Subcutaneous adipose tissue (tissue), 4 donors: ENCODE results near the gene OAS1. TPM values are rescaled to one million over a fixed set of nuclear protein-coding genes. Genes with fewer than 3 reads are reported as not detected.

ENCODE experiments used
- total RNA-seq, 4 donors: library from RNA; depleted of rRNA; stranded (reverse); fragments of >200 nt; gene quantifications; one replicate each; pipeline ENCODE4 v1.1.0, GENCODE V29; 2016
- TF ChIP-seq, protein P1 (sequence below): fragments of 450-650 bp; IDR thresholded peaks from one replicate; pipeline ENCODE4 v1.5.1; 2016; ENCODE audit warnings: low read depth, mild to moderate bottlenecking, control low read depth, antibody characterized with exemption, moderate library complexity

Gene OAS1
- total RNA-seq, 4 donors from 2014 or later, result 16.2 to 104 (median 23.9) TPM

DNA sequence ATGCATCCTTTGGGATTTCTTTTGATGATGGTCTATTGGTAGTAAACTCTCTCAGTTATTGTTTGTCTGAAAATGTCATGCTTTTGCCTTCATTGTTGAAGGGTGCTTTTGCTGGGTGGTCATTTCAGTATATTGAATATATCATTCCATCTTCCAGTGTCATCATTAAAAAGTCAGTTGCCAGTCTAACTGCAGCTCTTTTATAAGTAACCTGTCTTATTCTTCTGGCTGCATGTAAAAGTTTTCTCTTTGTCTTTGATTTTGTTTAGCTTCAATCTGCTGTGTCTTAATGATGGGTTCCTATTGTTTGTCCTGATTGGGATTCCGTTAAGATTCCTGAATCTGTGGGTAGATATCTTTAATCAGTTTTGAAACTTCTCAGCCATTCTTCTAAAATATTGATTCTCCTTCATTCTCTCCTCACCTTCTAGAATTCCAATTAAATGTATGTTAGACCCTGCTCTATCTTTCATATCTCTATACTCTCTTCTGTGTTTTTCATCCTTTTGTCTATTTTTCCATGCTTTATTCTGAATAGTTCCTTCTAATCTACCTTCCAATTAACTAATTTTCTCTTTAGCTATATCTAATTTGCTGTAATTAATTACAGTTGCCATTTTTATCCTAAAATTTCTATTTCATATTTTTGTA is 6.4 kb downstream of the OAS1 start:
- TF ChIP-seq, protein P1, sequence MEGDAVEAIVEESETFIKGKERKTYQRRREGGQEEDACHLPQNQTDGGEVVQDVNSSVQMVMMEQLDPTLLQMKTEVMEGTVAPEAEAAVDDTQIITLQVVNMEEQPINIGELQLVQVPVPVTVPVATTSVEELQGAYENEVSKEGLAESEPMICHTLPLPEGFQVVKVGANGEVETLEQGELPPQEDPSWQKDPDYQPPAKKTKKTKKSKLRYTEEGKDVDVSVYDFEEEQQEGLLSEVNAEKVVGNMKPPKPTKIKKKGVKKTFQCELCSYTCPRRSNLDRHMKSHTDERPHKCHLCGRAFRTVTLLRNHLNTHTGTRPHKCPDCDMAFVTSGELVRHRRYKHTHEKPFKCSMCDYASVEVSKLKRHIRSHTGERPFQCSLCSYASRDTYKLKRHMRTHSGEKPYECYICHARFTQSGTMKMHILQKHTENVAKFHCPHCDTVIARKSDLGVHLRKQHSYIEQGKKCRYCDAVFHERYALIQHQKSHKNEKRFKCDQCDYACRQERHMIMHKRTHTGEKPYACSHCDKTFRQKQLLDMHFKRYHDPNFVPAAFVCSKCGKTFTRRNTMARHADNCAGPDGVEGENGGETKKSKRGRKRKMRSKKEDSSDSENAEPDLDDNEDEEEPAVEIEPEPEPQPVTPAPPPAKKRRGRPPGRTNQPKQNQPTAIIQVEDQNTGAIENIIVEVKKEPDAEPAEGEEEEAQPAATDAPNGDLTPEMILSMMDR, result no peak

DNA sequence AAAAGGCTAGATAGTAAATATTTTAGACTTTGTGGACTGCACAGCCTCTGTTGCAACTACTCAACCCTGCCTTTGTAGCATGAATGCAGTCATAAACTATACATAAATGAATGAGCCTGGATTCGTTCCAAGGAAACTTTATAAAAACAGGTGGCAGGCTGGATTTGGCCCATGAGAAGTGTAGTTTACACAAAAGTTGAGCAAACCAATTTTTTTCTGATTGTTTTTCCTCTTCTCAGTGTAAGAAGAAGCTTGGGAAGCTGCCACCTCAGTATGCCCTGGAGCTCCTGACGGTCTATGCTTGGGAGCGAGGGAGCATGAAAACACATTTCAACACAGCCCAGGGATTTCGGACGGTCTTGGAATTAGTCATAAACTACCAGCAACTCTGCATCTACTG is 9.5 kb downstream of the OAS1 start:
- TF ChIP-seq, protein P1, result no peak

DNA sequence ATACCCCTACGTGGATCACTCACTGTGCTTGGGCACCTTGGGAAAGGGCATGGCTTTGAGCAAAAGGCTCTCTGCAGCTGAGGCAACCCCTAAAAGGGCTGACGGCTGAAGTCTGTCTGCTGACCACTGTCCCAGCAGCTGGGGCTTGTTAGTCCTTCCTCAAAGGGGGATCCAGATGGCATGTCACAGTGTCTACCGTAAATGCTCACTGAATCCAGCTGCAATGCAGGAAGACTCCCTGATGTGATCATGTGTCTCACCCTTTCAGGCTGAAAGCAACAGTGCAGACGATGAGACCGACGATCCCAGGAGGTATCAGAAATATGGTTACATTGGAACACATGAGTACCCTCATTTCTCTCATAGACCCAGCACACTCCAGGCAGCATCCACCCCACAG is 12.4 kb downstream of the OAS1 start:
- TF ChIP-seq, protein P1, result no peak

DNA sequence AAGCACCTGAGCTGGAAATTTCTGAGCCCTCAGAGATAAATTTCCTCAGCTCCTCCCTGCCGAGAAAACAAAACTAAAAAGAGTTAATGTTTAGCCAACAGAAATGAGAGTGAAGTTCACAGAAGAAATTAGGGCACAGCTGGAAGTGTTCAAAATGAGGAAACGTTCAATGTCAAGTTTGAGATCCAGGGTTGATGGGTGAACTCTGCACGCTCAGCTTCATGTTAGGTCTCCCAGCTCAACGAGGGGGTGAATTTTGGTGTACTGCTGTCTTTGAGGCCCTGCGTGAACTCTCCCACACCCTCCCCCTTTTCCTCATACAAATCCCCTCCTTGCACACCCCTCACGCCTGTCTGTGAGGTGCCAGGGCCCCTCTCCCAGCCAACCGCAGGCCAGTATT is 18.2 kb downstream of the OAS1 start:
- TF ChIP-seq, protein P1, result no peak

DNA sequence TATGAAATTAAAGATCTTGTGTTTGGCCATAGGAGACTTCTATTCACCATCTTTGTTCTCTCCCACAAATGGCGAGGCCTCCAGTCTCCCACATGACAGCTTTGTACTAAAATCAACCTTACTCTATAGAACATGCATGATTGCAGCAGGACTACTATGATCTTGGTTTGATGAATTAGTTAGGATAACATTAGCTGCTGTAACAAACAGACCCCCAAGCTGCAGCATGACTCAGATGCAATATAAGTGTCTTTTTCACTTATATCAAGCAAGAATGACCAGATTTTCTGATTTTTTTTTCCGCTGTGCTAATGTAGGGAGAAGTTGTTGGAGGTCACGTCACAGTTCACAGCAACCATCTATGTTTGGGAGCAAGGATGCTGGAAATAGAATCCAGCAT is 20.7 kb downstream of the OAS1 start:
- TF ChIP-seq, protein P1, result no peak

DNA sequence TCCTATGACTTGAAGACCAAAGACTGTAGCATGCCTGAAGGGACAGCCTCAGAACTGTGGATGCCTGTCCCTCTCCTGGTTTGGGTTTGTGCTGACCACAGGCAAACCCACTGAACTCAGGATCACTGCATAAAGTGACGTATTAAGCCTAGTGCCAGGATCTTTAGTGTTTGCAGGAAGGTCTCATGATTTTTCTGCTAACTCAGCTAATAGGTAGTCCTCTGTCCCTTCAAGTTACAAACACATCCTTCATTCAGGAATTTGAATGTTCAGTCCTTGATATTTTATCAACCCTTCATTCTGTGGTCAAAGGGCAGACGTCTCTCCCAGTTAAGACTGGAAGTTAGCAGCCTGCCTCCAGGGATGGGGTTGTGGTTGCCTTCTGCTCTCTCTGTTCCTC is 21.2 kb downstream of the OAS1 start:
- TF ChIP-seq, protein P1, result no peak

DNA sequence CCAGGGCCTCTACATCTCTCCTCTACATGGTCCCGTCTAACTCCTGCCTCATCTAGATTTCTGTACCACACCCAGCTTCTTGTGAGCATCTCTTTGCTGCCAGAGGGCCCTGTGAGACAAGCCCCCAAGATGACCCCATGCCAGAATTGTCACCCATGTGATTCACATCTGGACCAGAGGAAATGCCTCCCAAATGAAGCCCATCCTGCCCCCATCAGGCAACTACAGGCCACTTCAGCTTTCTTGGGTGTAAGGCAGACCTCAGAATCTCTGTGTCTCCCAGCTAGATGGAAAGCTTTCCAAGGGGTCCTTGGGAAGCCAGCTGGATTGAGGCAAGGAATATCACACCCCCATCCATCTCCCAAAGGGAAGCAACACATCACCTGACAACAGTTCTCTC is 22.2 kb downstream of the OAS1 start:
- TF ChIP-seq, protein P1, result no peak
